MCF 10A (cell line): Measurements from ENCODE around the gene ANKH. TPM values are rescaled to one million over a fixed set of nuclear protein-coding genes. Genes with fewer than 3 reads are reported as not detected.

Experiments
- BruUV-seq: library from RNA; stranded (reverse); fragments of 400-500 nt; replicated peaks from 2 replicates; lab custom pipeline; 2021; lab: Mats Ljungman, UMichigan
- CTCF ChIA-PET: fragments of 300-600 bp; sonication (Branson Sonifier 250); formaldehyde crosslinking; extraction: SDS; loops from one replicate; lab custom pipeline; 2021; ENCODE audit warnings: antibody characterized with exemption, inconsistent platforms; lab: Yijun Ruan, JAX
- POLR2A ChIA-PET: fragments of 300-600, 350-650 bp; sonication (Branson Sonifier 250); formaldehyde crosslinking; extraction: SDS; loops from one replicate; lab custom pipeline; 2020; ENCODE audit warnings: antibody characterized with exemption, inconsistent platforms; lab: Yijun Ruan, JAX
- DNase-seq: peaks from one replicate; pipeline ENCODE4 v3.0.0-alpha.2; 2018; ENCODE audit not compliant: unreplicated experiment
- H3K27ac Mint-ChIP-seq: one replicate; pipeline ENCODE4 v1.8.0; 2022; ENCODE audit warnings: mild to moderate bottlenecking, low read depth, mixed read lengths; ENCODE audit not compliant: unreplicated experiment
- H3K27me3 Mint-ChIP-seq: one replicate; pipeline ENCODE4 v1.8.0; 2022; ENCODE audit warnings: mixed read lengths; ENCODE audit not compliant: insufficient read depth, unreplicated experiment
- H3K36me3 Mint-ChIP-seq: one replicate; pipeline ENCODE4 v1.8.0; 2022; ENCODE audit warnings: mild to moderate bottlenecking, moderate library complexity, mixed read lengths; ENCODE audit not compliant: insufficient read depth, unreplicated experiment
- H3K4me1 Mint-ChIP-seq: one replicate; pipeline ENCODE4 v1.8.0; 2022; ENCODE audit warnings: mixed read lengths; ENCODE audit not compliant: insufficient read depth, unreplicated experiment
- H3K4me3 Mint-ChIP-seq: one replicate; pipeline ENCODE4 v1.8.0; 2022; ENCODE audit warnings: mild to moderate bottlenecking, moderate library complexity, mixed read lengths; ENCODE audit not compliant: unreplicated experiment
- H3K9me3 Mint-ChIP-seq: one replicate; pipeline ENCODE4 v1.8.0; 2022; ENCODE audit warnings: mixed read lengths; ENCODE audit not compliant: unreplicated experiment
- intact Hi-C: fragments of 100-400 bp; cut with micrococcal nuclease; formaldehyde crosslinking; loops from 2 replicates; pipeline ENCODE4 v1.14.1; 2022
- total RNA-seq: library from RNA; stranded (reverse); gene quantifications from 2 replicates; pipeline ENCODE4 v1.2.3, GENCODE V29; 2022
- TF ChIP-seq, protein P1 (sequence below): fragments of 200-600 bp; IDR thresholded peaks from one replicate; pipeline ENCODE4 v1.8.0; 2022; ENCODE audit warnings: antibody characterized with exemption, mild to moderate bottlenecking; ENCODE audit not compliant: unreplicated experiment

ANKH gene
- total RNA-seq, 1 experiment from 2014 or later, result 65.7 TPM

DNA sequence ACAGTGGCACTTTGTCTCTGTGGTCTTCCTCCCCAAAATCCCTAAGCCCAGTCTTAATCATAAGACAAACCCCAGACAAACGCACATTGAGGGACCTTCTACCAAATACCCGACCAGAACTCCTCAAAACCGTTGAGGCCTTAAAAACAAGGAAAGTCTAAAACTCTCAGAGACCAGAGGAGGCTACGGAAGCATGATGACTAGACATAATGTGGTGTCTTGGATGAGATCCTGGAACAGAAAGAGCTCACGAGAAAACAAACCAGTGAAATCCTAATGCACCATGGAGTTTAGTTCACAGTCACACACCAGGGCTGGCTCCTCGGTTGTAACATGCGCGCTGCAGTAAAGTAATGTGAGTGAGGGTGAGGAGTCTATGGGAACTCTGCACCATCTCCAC lies 148.7 kb downstream of the ANKH start:
- Mint-ChIP-seq H3K9me3 (no peaks in the 10 kb centered on the region), H3K27ac (no peak overlapping the region), H3K27me3 (no peaks in the 10 kb centered on the region), H3K36me3 (peaks cover 16% of the 10 kb centered on the region), H3K4me3 (no peak overlapping the region), H3K4me1 (peaks cover 16% of the 10 kb centered on the region)
- ChIA-PET CTCF (interaction anchor here (0.8 to 10.6 kb wide), 4 partner anchors 9 to 280 kb away, joined by 3 to 223 read pairs (median 4); no protein-coding TSS in a partner anchor), POLR2A (interaction anchor here (0.5 kb wide), 1 partner anchor 87 kb away, joined by 4 read pairs; no protein-coding TSS in a partner anchor)
- intact Hi-C loops, result no loop called here
- no TSS peak for BruUV-seq
- no peak for DNase-seq
- TF ChIP-seq, protein P1, sequence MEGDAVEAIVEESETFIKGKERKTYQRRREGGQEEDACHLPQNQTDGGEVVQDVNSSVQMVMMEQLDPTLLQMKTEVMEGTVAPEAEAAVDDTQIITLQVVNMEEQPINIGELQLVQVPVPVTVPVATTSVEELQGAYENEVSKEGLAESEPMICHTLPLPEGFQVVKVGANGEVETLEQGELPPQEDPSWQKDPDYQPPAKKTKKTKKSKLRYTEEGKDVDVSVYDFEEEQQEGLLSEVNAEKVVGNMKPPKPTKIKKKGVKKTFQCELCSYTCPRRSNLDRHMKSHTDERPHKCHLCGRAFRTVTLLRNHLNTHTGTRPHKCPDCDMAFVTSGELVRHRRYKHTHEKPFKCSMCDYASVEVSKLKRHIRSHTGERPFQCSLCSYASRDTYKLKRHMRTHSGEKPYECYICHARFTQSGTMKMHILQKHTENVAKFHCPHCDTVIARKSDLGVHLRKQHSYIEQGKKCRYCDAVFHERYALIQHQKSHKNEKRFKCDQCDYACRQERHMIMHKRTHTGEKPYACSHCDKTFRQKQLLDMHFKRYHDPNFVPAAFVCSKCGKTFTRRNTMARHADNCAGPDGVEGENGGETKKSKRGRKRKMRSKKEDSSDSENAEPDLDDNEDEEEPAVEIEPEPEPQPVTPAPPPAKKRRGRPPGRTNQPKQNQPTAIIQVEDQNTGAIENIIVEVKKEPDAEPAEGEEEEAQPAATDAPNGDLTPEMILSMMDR, result no peak

- POLR2A ChIA-PET, result interaction anchor here (0.7 to 0.9 kb wide), 2 partner anchors 292 to 1815 kb away, joined by 3 read pairs; no protein-coding TSS in a partner anchor
- BruUV-seq, result no TSS peak
- Mint-ChIP-seq H3K4me3 (no peak overlapping the region), H3K27ac (no peak overlapping the region), H3K27me3 (no peaks in the 10 kb centered on the region), H3K9me3 (no peaks in the 10 kb centered on the region), H3K36me3 (peaks cover 20% of the 10 kb centered on the region), H3K4me1 (peaks cover 16% of the 10 kb centered on the region)
- no peak for DNase-seq
- CTCF ChIA-PET, result interaction anchor here (0.8 to 10.6 kb wide), 3 partner anchors 10 to 281 kb away, joined by 3 to 223 read pairs (median 4); no protein-coding TSS in a partner anchor
- intact Hi-C loops, result no loop called here
- TF ChIP-seq, protein P1, result no peak
Observed at GRCh38 chr5:14721990-14722656, 149.5 kb downstream of the ANKH start.

DNA sequence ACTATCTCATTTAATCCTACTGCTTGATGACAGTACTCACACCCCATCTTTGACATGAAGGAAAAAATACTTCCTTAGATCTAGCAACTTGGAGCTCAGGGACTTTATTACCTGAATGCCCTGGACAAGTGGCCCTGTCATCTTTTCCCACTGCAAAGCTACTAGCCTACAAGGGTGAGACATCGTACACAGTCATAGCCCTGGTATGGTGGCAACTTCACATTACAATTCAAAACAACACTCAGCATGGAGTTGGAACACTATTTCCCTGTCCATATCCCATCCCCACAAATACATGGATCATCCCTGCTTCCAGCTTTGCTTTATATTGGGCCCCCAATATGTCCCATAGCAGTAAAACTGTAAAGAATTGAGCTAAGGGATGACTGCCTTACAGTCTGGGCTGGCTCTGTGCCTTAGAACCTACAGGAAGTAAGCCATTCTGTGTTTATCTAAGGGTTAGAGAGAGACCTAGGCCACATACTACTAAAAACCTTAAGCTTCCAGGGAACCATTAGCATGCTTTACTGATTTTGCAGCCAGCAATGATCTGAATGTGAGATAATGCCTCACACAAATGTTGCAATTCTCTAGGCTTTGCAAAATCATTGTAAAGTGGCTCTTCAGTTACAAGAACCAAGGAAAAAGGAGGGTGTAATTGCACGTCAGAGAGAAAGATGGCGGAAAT lies 151.2 kb downstream of the ANKH start:
- BruUV-seq, result no TSS peak
- TF ChIP-seq, protein P1, result no peak
- no peak for DNase-seq

GRCh38 chr5:14718778-14719177 lies 152.8 kb downstream of the ANKH start:
- H3K27ac Mint-ChIP-seq, result no peak overlapping the region
- no peaks in the 10 kb centered on the region for H3K9me3 Mint-ChIP-seq
- ChIA-PET CTCF (interaction anchor here (3.3 kb wide), 1 partner anchor 8 kb away, joined by 14 read pairs; no protein-coding TSS in a partner anchor), POLR2A (no interaction called here)
- DNase-seq, result no peak
- H3K27me3 Mint-ChIP-seq, result no peaks in the 10 kb centered on the region
- no peak overlapping the region for H3K4me3 Mint-ChIP-seq
- H3K4me1 Mint-ChIP-seq, result peaks cover 5% of the 10 kb centered on the region
- peaks cover 30% of the 10 kb centered on the region for H3K36me3 Mint-ChIP-seq
- intact Hi-C loops, result no loop called here
- no TSS peak for BruUV-seq
- TF ChIP-seq, protein P1, result no peak

More for the DNA sequence above, 151.2 kb downstream of the ANKH start:
- Mint-ChIP-seq H3K4me3 (no peak overlapping the region), H3K27me3 (no peaks in the 10 kb centered on the region), H3K36me3 (peaks cover 33% of the 10 kb centered on the region), H3K9me3 (no peaks in the 10 kb centered on the region), H3K27ac (no peak overlapping the region), H3K4me1 (peaks cover 5% of the 10 kb centered on the region)
- intact Hi-C loops, result no loop called here
- ChIA-PET CTCF (interaction anchor here (1.0 to 10.6 kb wide), 4 partner anchors 15 to 287 kb away, joined by 3 to 223 read pairs (median 4); no protein-coding TSS in a partner anchor), POLR2A (interaction anchor here (0.5 to 2.1 kb wide), 6 partner anchors 9 to 289 kb away, joined by 3 to 5 read pairs (median 4); no protein-coding TSS in a partner anchor)
